SH-SY5Y (cell line): ENCODE results near the gene HPN.

Experiments used
- GATA2 ChIP-seq: IDR thresholded peaks from 2 replicates; pipeline ENCODE4 v1.6.1; 2011; ENCODE audit warnings: mild to moderate bottlenecking, low read depth, low read length
- GATA3 ChIP-seq: IDR thresholded peaks from 2 replicates; pipeline ENCODE4 v1.6.1; 2011; ENCODE audit warnings: low read depth, mild to moderate bottlenecking, low read length, moderate library complexity

- no peak for TF ChIP-seq GATA2
- no peak for TF ChIP-seq GATA3
These were observed 7.4 kb downstream of the HPN start for GRCh38 chr19:35048911-35049411.
